HEK293 (cell line): Measurements from ENCODE around the gene LDLRAD4.

Source experiments
- ZNF121 ChIP-seq: fragments of 450-650 bp; formaldehyde crosslinking; IDR thresholded peaks from 2 replicates; pipeline ENCODE4 v1.5.1; 2016; ENCODE audit warnings: missing biosample characterization, missing genetic modification characterization
- ZNF488 ChIP-seq: fragments of 450-650 bp; formaldehyde crosslinking; IDR thresholded peaks from 2 replicates; pipeline ENCODE4 v1.5.1; 2016; ENCODE audit warnings: missing biosample characterization, missing genetic modification characterization
- ZNF514 ChIP-seq: fragments of 450-650 bp; formaldehyde crosslinking; IDR thresholded peaks from 2 replicates; pipeline ENCODE4 v1.5.1; 2016; ENCODE audit warnings: missing biosample characterization, missing genetic modification characterization
- ZNF561 ChIP-seq: fragments of 450-650 bp; IDR thresholded peaks from 2 replicates; pipeline ENCODE4 v1.5.1; 2018; ENCODE audit warnings: missing biosample characterization, missing genetic modification characterization, borderline replicate concordance

DNA sequence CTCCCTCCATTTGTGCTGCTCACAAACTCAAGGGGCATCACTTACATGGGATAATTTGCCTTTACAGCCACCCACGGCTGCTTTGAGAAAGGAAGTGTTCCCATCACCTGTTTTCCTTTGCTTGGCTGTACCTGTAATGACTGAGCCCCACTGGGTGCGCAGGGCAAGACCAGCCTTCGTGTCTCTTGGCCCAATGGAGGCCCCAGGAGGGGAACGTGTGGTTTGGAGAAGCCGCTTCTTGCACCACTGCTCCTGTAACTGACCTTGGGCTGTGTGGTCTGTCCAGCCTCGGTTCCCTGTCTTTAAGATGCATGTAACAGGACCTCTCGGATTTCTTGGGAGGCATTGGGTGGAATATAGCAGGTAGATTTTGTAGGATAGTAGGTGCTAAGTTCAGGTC is 41.1 kb downstream of the LDLRAD4 start:
- TF ChIP-seq ZNF514 (tag by site-specific recombination) = no peak
- no peak for TF ChIP-seq ZNF561 (tag by site-specific recombination)
- TF ChIP-seq ZNF121 (tag by site-specific recombination) = no peak
- TF ChIP-seq ZNF488 (tag by site-specific recombination) = no peak
